GM21717 (cell line): ENCODE data around the gene RAB25.
"Not testable (repeated sequence)": the region's sequence is repeated elsewhere in the genome, so short reads cannot be mapped to it uniquely, and the experiment has no call there.

ENCODE experiments used
- ATAC-seq: cut with Tn5 transposase; IDR thresholded peaks from one replicate; pipeline ENCODE4 v1.9.1; 2021; ENCODE audit warnings: mild to moderate bottlenecking, moderate library complexity; ENCODE audit not compliant: unreplicated experiment

Gene RAB25

DNA sequence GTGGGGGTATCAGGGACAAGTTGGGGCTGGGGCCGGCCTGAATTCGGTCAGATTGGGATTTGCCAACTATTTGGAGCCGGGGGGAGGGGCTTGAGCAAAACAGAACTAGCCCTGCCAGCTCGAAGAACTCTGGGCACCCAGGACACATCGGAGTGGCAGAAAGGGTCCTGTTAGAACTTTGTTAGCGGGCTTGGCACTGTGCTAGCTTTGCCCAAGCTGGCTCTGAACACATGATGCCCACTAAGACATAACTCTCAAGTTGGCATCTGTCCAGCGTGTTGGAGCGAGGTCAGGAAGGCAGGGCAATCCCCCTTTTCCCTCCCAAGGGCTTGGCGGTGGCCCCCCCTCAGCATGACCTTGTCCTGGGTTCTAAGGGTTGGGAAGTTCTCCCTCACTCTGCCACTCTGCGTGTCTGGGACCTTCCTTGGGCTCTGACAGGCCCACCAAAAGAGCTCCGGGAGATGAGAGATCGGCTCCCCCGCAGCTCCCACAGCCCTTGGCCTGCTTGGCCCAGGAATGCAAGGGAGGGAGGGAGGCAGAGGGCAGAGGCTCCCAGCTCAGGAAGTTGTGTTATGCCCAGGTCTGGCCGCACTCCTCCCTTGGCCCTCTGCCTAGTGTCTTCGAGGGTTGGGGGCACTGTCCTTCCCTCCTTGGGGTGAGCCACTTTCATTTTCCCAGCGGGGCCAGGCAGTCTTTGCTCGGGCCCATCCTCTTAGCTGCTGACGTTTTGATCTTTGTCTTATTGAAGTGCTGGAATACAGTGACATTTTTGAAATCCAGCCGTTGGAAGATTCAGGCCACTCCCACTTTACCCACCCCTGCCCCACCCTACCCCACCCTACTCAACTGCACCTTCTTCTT is 54.8 kb downstream of the RAB25 start:
- ATAC-seq: no peak

DNA sequence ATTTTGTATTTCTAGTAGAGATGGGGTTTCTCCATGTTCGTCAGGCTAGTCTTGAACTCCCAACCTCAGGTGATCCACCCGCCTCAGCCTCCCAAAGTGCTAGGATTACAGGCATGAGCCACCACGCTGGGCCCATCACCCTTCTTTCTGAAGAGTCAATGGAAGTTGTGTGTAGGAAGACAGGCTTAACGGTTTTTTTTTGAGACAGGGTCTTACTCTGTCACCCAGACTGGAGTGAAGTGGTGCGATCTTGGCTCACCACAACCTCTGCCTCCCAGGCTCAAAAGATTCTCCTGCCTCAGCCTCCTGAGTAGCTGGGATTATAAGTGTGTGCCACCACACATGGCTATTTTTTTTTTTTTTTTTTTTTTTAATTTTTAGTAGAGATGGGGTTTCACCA is 55.8 kb downstream of the RAB25 start:
- not testable (repeated sequence) for ATAC-seq

DNA sequence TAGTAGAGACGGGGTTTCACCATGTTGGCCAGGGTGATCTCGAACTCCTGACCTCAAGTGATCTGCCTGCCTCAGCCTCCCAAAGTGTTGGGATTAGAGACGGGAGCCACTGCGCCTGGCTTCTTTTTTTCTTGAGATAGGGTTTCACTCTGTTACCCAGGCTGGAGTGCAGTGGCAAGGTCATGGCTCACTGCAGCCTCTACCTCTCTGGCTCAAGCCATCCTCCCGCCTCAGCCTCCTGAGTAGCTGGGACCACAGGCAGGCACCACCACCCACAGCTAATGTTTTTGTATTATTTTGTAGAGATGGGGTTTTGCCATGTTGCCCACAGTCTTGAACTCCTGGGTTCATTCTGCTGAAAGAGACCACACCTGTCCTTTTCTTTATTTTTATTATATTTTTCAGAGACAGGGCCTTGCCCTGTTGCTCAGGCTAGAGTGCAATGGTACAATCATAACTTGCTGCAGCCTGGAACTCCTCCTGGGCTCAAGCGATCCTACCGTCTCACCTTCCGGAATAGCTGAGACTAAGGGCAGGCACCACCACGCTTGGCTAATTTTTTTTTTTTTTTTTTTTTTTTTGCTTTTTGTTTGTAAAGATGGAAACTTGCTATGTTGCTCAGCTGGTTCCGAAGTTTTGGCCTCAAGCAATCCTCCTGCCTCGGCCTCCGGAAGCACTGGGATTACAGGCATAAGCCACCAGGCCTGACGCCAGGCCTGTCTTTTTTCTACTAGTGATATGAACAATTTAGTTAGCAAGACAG is 56.6 kb downstream of the RAB25 start:
- no peak for ATAC-seq

DNA sequence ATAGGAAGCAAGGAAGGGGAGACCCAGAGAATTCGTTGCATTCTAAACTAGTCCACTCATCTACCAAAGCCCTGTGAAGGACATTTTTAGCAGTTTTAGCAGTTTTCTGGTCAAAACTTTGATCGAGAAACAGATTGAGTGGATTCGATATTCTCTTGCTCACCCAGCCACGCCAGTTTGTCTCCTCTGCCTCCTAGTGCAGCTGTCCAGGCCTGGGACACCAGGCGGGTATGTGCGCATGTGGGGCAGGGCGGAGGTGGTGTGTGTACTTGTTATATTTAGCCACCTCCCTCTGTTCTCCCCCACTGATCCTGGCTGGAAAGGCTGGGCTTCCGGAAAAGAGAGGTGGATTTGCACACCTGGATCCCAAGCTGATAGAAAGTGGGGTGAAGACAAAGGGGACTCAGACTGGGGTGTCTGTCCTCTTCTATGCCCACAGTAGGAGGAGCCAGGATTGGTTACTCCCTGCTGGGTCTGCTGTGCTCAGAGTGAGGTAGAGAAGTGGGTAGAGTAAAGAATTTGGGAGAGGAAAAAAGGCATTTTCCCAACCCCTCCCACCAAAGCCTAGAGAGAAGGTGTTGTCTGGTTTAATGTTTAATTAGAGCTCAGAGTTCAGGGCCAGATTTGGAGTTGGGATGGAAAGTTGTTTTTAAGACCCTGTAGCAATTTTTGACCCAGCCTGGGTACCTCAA is 57.4 kb downstream of the RAB25 start:
- ATAC-seq: no peak

DNA sequence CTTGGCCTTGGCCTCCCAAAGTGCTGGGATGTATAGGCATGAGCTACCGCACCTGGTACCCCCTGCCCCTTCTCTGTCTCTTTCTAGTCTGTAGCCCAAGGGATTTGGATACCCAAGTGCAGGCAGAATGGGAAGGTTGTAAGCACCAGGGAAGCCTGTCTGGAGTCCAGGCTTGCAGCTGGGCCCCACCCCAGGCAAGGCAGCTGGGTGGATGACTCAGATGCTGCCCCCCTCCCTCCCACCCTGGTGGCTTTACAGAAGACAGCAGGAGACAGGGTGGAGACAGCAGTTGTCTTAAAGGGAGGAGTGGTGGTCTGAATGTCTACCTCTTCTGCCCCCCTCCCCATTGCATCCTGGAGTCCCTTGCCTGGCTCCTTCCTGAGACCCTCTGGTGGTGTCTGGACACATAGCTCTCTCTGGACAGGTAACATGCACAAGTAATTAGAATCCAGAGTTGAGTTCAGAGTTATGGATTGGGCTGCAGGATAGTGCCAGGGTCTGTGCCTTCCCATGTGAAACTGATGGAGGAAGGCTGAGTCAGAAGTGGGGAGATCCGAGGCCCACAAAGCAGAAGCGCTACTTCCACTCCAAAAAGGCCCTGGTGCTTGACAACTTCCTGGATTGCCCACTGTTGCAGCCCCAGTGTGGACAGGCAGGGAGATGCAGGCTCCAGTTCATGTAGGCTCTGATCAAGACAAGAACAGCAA is 58.7 kb downstream of the RAB25 start:
- no peak for ATAC-seq
